ENCODE measurements around the gene MRPL20.
"Not testable (repeated sequence)": the region's sequence is repeated elsewhere in the genome, so short reads cannot be mapped to it uniquely, and the experiment has no call there.

The MRPL20 gene

DNA sequence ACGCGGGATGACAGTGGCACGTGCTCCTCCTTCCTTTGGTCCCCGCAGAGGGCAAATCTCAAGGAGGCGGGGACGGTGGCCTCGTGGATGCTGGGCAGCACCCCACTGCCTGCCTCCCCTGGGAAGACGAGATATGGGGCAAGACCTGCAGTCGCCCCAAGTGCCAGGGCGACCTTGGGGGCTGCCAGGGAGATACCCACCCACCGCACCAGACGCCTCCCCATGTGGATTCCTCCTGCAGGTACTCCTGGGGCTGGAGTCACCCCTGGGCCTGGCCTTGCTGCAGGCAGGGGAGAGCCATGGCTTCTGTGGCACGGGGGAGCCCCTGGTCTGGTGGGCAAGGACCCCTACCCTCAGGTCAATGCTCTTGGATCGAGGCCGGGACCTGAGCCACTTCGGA lies 26.2 kb downstream of the MRPL20 start:
- DNase-seq = no peak

DNA sequence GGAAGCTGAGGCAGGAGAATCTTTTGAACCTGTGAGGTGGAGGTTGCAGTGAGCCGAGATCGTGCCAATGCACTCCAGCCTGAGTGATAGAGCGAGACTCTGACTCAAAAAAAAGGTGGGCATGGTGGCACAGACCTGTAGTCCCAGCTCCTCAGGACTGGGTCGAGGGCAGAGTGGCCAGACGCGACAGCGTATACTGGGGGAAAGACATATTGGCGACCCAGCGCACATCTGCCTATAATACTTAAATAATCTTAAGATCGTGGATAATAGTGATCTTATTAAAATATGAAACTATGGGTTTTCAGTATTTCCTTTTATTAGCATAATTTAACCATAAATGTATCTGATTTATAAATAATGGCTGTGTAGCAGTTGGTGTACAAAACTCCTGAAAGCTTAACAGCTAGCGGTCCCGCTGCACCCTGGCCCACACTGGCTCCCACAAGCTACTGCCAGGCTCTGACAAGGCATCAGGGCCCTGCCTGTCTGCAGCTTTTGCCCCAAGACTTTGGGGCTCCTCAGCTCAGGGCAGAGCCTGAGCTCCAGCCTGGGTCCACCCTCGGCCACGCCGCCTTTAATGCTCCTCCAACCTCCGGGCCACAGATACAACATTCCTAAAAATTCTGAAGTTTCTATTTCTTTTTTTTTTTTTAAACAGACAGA lies 29.4 kb downstream of the MRPL20 start:
- DNase-seq = no peak

DNA sequence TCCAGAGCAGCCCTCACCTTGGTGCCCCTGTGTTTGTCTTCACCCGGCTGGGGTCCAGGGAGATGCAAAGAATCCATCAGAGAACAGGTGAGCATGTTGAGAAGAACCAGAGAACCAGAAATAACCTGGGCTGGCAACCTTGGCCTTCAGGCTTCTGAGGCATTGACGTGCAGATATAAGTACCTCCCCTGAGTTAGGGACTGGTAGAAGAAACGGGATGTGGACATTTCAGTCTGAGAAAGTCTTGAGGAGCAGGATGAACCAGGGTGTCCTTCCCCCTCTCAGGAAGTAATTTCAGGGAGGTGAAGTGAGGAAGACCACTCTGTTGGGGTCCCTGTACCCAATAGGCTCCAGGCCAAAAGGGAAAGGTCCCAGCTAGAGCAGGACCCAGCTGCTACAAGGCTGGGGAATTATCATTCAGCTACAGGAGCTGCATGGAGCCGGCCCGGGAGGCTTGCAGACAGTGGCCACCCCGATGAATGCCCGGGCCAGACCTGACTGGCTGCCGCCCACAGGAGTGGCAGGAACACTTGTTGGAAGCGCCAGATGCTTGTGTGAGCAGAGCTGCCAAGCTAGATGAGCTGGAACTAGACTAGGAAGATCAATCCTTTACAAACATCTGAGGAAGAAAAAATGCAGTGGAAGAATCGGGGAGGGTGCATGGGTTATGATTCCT lies 30.4 kb downstream of the MRPL20 start:
- no peak for DNase-seq

DNA sequence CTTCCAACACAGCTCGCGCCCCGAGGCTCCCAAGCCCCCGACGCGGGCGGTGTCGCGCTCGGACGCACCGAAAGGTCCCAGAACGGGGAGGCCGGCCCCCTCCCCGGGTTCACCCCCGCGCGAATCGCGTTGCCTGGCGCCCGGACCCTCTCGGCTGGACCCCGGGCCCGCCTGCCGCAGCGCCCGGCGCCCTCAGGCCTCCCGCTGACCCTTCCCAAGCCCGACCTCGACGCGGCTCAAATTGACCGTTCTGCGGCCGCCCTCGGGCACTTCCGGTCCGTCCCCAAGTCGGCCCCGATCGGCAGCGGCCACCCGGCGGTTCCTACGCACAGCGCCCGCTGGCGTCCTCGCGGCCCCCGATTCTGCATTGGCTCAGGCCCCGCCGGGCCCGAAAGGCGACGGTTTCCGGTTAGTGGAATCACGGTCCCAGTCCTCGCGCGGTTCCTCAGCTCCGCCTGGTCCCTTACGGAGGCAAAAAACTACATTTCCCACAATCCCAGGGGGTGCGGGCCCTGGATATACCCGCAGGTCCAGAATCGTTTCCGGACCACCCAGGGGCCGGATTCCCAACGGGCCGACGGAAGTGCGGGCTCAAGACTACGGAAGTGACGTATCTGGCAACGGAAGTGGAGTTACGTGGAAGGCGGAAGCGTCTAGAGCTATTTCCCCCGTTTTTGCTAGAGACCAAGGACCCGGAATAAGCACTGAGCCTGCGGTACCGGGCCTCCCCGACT lies 32.0 kb downstream of the MRPL20 start, which contains the start of gene AURKAIP1:
Gene AURKAIP1 (minus strand): TSS at position 279 of the 734 bp plus-strand sequence. CDS start 451 bp downstream, outside the sequence.
- peak; percentile 100 for DNase-seq

DNA sequence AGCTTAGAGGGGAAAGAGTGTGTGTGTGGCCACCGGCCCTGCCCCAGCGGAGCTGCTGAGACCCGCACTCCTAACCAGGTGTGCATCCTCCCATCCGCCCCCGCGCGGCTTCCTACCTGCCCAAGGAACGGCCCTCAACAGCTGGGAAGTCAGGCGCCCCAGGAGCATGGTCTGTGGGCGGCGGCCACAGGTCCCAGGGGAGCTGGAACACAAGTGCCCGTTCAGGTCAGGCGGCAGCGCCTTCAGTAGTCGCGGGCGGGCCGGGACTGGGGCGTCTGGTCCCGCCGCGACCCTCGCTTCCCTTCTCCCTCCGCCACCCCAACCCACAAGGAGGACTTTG lies 32.5 kb downstream of the MRPL20 start:
- no peak for DNase-seq

- DNase-seq = no peak
Observed at GRCh38 chr1:1373815-1374588, 33.1 kb downstream of the MRPL20 start.

DNA sequence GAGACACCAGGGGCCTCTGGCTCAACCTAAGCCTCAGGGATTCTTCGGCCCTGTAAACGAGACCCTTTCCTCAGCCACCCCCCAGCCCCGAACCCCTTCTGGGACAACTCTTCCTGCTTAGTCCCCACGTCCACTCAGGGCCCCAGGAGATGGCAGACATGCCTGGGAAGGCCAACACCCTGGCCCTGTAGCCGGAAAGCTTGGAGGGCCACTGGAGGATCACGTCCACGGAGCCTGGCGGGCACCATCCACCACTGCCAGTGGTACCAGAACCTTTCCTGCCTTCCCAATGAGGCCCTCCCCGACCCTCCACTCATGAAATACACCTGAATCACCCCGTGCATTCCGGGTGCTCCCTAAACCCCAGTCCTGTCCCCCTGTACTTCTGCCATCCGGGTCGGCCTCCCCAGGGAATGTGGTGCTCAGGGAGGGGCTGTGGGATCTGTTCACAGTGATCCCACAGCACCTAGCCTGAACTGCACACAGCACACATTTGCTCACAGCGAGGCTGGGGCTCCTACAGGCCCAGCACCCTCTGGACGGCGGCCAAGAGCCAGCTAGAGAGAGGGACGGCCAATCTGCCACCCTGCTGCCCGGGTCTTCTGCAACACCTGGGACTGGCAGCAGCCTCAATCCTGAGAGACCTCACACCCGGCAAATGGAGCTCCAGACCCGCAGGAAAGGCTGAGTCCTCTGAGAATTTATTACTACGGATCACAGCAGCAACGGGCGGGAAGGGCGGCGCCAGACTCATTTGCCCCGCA lies 33.9 kb downstream of the MRPL20 start:
- DNase-seq = no peak

- DNase-seq = peak; percentile 22 to 79
Observed at GRCh38 chr1:1371746-1372711, 35.1 kb downstream of the MRPL20 start.

DNA sequence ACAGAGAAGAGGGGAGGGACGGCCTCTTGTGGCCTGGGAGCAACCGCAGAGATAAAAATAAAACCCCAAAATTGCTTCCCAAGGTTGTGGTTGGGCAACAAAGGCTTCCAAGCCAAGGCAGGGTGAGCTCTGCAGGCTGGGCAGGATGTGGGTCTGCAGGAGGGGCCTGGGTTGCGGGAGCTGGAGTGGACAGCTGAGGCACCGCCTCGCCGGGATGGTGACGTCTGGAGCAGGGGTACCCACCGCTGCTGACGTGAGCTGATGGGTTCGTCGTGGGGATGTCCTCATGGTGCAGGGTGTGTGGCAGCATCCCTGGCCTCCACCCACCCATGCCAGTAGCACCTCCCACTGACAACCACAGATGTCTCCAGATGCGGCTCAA lies 35.7 kb downstream of the MRPL20 start:
- no peak for DNase-seq

DNA sequence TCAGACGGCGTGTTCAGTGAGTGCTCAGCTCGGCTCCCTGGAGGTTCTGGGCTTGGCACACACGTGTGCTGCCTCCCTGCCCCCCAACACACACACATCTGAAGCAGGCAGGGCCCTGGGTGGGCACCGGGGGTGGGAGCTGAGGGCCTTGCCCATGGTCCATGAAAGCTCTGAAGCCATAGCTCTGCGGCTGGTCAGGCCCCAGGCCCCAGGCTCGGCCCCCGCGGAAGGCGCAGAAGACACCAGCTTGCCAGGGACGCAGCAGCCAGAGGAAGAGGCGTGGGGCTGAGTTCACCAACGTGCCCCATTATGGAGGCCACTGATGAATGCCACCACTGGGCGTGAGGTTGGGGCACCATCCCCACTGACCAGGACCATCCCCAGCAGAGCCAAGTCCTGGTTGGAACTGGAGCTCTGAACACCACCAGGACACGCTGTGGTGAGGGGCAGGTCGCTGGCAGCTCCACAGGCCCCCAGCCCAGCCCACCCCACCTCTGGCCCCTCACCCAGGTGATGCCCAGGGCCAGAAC lies 36.3 kb downstream of the MRPL20 start:
- no peak for DNase-seq

- DNase-seq = not testable (repeated sequence)
Observed at GRCh38 chr1:1370094-1370493, 37.0 kb downstream of the MRPL20 start.

DNA sequence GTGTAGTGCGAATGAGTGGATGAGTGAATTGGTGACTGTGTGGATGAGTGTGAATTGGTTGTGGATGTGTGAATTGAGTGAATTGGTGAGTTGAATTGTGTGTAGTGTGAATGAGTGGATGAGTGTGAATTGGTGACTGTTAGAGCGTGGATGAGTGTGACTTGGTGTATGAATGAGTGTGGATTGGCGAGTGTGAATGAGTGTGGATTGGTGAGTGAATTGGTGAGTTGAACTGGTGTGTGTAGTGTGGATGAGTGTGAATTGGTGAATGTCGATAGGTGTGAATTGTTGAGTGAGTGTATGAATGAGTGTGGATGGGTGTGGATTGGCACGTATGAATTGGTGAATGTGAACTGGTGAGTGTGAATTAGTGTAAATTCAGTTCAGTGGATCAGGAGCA lies 39.8 kb downstream of the MRPL20 start:
- no peak for DNase-seq

DNA sequence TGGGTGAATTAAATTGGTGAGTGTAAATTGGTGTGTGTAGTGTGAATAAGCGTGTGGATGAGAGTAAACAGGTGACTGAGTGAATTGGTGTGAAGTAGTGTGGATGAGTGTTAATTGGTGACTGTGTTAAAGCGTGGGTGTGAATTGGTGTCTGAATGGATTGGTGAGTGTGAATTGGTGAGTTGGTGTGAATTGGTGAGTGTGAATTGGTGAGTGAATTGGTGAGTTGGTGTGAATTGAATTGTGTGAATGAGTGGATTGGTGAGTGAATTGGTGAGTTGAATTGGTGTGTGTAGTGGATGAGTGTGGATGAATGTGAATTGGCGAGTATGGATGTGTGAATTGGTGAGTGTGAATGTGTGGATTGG lies 40.4 kb downstream of the MRPL20 start:
- no peak for DNase-seq

- no peak for DNase-seq
Observed at GRCh38 chr1:1365875-1366698, 41.0 kb downstream of the MRPL20 start.

DNA sequence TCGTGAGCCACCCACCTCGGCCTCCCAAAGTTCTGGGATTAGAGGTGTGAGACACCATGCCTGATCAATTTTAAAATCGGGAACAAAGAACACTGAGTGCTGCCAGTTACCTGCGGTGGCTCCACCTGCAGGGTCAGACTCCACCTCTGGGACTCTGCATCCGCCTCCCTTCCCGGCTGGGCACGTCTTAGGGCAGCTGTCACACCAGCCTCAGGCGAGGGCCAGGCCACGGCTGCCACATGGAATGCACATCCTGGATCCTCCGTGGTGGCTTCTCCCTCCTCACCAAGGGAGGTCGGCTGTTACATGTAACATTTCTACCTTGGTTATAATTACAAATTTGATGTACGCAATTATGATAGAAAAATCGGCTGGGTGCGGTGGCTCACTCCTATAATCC lies 42.8 kb downstream of the MRPL20 start:
- no peak for DNase-seq

- DNase-seq = no peak
Observed at GRCh38 chr1:1361982-1362423, 45.1 kb downstream of the MRPL20 start.

DNA sequence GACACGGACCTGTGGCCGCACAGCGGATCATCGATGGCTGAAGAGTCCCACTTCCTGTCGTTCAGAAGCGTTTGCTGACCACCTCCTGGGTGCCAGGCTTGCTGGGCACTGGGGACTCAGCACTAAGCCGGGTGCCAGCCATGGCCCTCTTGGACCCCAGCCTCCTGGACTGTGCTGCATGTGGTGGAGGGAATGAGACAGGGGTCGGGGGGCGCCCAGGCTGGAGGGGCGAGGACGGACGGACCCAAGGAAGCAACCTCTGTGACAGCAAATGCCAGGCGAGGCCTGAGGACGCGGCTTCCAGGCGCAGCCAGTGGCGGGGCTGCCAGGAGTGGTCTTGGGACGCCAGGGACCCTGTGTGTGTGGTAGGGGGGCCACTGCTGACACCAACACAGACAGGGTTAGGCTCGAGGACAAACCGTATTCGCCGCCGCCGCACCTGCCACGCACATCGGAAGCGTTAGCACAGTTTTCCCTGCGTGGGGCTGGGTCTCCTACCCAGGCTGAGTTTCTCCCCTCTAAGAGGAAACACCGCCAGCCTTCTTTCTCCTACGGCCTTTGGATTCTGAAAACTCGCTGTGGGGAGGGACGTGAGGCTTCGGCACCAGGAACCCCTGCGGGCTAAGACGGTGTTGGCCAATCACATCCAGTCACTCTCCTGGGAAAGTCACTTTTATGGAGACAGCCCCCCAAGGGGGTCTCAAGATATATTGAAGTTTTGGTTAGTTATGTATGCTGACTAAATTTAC lies 45.7 kb downstream of the MRPL20 start:
- no peak for DNase-seq

DNA sequence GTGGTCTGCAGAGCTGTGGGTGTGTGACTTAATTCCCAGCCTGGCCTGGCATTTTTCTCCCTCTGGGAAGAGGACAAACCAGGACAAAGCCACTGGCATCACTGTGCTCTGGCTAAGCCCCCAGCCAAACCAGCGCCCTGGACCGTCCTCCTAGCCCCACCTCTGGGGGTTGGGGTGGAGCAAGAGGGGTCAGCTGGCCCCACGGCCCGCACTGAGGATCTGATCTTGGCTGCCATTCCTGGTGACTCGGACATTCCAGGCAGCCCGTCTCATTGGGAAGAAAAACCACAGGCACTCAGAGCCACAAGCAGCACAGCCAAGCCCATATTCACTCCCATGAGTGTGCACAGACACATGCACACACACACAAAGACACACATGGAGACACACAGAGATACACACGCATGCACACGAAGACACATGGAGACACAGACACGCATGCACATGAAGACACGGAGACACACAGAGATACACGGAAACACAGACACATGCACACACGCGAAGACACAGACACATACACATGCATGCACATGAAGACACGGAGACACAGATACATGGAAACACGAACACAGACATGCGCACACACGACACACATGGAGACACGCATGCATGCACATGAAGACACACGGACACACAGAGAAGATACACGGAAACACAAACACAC lies 46.5 kb downstream of the MRPL20 start:
- no peak for DNase-seq
